ENCODE results near the gene PCDHGA6. TPM values are rescaled to one million over a fixed set of nuclear protein-coding genes. Genes with fewer than 3 reads are reported as not detected.
"Not testable (repeated sequence)": the region's sequence is repeated elsewhere in the genome, so short reads cannot be mapped to it uniquely, and the experiment has no call there.

PCDHGA6 gene
- total RNA-seq, 2 experiments from 2014 or later = 0.16 to 0.20 TPM

DNA sequence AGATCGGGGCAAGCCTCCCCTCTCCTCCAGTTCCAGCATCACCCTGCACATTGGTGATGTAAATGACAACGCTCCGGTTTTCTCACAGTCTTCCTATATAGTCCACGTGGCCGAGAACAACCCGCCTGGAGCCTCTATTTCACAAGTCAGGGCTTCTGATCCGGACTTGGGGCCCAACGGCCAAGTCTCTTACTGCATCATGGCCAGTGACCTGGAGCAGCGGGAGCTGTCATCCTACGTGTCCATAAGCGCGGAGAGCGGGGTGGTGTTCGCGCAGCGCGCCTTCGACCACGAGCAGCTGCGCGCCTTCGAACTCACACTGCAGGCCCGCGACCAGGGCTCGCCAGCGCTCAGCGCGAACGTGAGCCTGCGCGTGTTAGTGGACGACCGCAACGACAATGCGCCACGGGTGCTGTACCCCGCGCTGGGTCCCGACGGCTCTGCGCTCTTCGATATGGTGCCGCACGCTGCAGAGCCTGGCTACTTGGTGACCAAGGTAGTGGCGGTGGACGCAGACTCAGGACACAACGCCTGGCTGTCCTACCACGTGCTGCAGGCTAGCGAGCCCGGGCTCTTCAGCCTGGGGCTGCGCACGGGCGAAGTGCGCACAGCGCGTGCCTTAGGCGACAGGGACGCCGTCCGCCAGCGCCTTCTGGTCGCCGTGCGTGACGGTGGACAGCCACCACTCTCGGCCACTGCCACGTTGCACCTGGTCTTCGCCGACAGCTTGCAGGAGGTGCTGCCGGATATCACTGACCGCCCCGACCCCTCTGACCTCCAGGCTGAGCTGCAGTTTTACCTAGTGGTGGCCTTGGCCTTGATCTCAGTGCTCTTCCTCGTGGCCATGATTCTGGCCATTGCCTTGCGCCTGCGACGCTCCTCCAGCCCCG, 15.7 kb downstream of the PCDHGA6 start:
- DNase-seq (no peak), ATAC-seq (no peak)
- CTCF ChIA-PET = no interaction called here
- H3K36me3 Mint-ChIP-seq = peaks cover 4% of the 10 kb centered on the region
- H3K4me1 Mint-ChIP-seq = no peaks in the 10 kb centered on the region
- peaks cover 50% of the 10 kb centered on the region for H3K27me3 Mint-ChIP-seq
- H3K4me3 Mint-ChIP-seq = no peak overlapping the region
- peaks cover 18% of the 10 kb centered on the region for H3K9me3 Mint-ChIP-seq (ENCODE audit: low read depth)
- H3K27ac Mint-ChIP-seq = no peak overlapping the region

DNA sequence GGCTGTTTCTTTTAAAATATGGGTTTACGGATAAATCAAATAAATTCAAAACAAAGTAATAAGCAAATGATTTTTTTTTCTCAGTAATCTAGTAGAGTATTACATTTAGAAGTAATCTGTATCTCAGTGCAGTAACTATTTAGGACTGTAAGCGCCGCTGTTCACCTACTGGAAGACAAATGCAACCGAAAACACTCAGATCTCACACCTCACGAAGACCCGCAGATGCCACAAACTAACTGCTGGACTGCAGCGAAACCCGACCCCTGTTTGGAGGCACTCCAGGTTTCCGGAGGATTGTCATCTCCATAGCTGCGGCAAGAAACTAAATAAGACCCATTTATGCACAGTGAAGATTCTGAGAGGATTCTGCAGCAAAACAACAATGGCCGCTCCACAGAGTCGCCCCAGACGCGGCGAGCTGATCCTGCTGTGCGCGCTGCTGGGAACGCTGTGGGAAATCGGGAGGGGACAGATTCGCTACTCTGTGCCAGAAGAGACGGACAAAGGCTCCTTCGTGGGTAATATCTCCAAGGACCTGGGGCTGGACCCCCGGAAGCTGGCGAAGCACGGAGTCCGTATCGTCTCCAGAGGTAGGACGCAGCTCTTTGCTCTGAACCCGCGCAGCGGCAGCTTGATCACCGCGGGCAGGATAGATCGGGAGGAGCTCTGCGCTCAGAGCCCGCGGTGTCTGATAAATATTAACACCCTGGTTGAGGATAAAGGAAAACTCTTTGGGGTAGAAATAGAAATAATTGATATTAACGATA, 18.9 kb downstream of the PCDHGA6 start, which contains the start of gene PCDHGA8:
PCDHGA8 (plus strand) TSS at position 205 of the 770 bp plus-strand sequence; CDS start at position 386, 181 bp downstream.
- Mint-ChIP-seq H3K9me3 (ENCODE audit: low read depth) (peaks cover 15% of the 10 kb centered on the region), H3K36me3 (peaks cover 7% of the 10 kb centered on the region), H3K27ac (no peak within 1 kb of the TSS), H3K27me3 (peaks cover 40% of the 10 kb centered on the region), H3K4me1 (no peaks in the 10 kb centered on the region), H3K4me3 (no peak within 1 kb of the TSS)
- no peak for ATAC-seq
- no peak for DNase-seq
- CTCF ChIA-PET = interaction anchor here (1.0 to 1.3 kb wide), 2 partner anchors 28 to 120 kb away, joined by 3 read pairs; partner anchors contain the start of gene PCDHGA11

DNA sequence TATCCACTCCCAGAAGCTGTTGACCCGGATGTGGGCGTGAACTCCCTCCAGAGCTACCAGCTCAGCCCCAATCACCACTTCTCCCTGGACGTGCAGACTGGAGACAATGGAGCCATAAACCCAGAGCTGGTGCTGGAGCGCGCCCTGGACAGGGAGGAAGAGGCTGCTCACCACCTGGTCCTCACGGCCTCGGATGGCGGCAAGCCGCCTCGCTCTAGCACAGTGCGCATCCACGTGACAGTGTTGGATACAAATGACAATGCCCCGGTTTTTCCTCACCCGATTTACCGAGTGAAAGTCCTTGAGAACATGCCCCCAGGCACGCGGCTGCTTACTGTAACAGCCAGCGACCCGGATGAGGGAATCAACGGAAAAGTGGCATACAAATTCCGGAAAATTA, 19.6 kb downstream of the PCDHGA6 start:
- peaks cover 41% of the 10 kb centered on the region for H3K27me3 Mint-ChIP-seq
- DNase-seq = no peak
- CTCF ChIA-PET = interaction anchor here (1.0 to 1.3 kb wide), 2 partner anchors 28 to 120 kb away, joined by 3 read pairs; partner anchors contain the start of gene PCDHGA11

GRCh38 chr5:141394401-141395187, 20.9 kb downstream of the PCDHGA6 start:
- H3K27ac Mint-ChIP-seq; H3K9me3 Mint-ChIP-seq (ENCODE audit: low read depth); DNase-seq; H3K36me3 Mint-ChIP-seq; H3K4me1 Mint-ChIP-seq; H3K4me3 Mint-ChIP-seq; ATAC-seq: not testable (repeated sequence)
- peaks cover 45% of the 10 kb centered on the region for H3K27me3 Mint-ChIP-seq
- CTCF ChIA-PET = interaction anchor here (1.0 kb wide), 1 partner anchor 11 kb away, joined by 3 read pairs; no protein-coding TSS in a partner anchor

More for the DNA sequence above, 19.6 kb downstream of the PCDHGA6 start:
- H3K4me1 Mint-ChIP-seq = no peaks in the 10 kb centered on the region
- peaks cover 7% of the 10 kb centered on the region for H3K36me3 Mint-ChIP-seq
- no peak for ATAC-seq
- no peak overlapping the region for H3K27ac Mint-ChIP-seq
- peaks cover 15% of the 10 kb centered on the region for H3K9me3 Mint-ChIP-seq (ENCODE audit: low read depth)
- H3K4me3 Mint-ChIP-seq = no peak overlapping the region

GRCh38 chr5:141397756-141398551, 24.3 kb downstream of the PCDHGA6 start, which contains the start of gene PCDHGB5:
PCDHGB5 (plus strand) TSS chr5:141397947; CDS start chr5:141398128, 181 bp downstream.
- CTCF ChIA-PET = interaction anchor here (0.6 to 2.9 kb wide), 11 partner anchors 8 to 828 kb away, joined by 3 to 7 read pairs (median 4); partner anchors contain the start of genes PCDHGA10, PCDHGA11, PCDHGA12 and PCDHGA3
- H3K9me3 Mint-ChIP-seq (ENCODE audit: low read depth); H3K36me3 Mint-ChIP-seq; H3K4me3 Mint-ChIP-seq; H3K4me1 Mint-ChIP-seq; ATAC-seq; H3K27ac Mint-ChIP-seq: not testable (repeated sequence)
- peaks cover 48% of the 10 kb centered on the region for H3K27me3 Mint-ChIP-seq
- DNase-seq = peak; percentile 52

DNA sequence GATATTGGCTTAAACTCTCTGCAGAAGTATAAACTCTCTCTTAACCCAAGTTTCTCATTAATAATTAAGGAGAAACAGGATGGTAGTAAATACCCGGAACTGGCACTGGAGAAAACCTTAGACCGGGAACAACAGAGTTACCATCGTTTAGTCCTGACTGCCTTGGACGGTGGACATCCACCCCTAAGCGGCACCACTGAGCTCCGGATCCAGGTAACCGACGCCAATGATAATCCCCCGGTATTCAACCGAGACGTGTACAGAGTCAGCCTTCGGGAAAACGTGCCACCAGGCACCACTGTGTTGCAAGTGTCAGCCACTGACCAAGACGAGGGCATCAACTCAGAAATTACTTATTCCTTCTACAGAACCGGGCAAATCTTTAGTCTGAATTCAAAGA, 24.9 kb downstream of the PCDHGA6 start:
- ATAC-seq (no peak), DNase-seq (no peak)
- Mint-ChIP-seq H3K4me3 (no peak overlapping the region), H3K36me3 (peaks cover 7% of the 10 kb centered on the region), H3K4me1 (no peaks in the 10 kb centered on the region), H3K9me3 (ENCODE audit: low read depth) (peaks cover 5% of the 10 kb centered on the region), H3K27me3 (peaks cover 55% of the 10 kb centered on the region), H3K27ac (no peak overlapping the region)
- CTCF ChIA-PET = interaction anchor here (0.6 to 1.8 kb wide), 3 partner anchors 7 to 828 kb away, joined by 3 to 5 read pairs (median 5); partner anchors contain the start of gene PCDHGA12

DNA sequence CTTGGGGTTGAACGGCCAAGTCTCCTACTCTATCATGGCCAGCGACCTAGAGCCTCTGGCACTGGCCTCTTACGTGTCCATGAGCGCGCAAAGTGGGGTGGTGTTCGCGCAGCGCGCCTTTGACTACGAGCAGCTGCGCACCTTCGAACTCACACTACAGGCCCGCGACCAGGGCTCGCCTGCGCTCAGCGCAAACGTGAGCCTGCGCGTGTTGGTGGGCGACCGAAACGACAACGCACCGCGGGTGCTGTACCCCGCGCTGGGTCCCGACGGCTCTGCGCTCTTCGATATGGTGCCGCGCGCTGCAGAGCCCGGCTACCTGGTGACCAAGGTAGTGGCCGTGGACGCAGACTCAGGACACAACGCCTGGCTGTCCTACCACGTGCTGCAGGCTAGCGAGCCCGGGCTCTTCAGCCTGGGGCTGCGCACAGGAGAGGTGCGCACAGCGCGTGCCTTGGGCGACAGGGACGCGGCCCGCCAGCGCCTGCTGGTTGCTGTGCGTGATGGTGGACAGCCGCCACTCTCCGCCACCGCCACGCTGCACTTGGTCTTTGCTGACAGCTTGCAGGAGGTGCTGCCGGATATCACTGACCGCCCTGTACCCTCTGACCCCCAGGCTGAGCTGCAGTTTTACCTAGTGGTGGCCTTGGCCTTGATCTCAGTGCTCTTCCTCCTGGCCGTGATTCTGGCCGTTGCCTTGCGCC, 26.0 kb downstream of the PCDHGA6 start:
- ATAC-seq = no peak
- Mint-ChIP-seq H3K36me3 (peaks cover 7% of the 10 kb centered on the region), H3K9me3 (ENCODE audit: low read depth) (peaks cover 5% of the 10 kb centered on the region), H3K27me3 (peaks cover 60% of the 10 kb centered on the region), H3K4me3 (no peak overlapping the region), H3K4me1 (no peaks in the 10 kb centered on the region), H3K27ac (no peak overlapping the region)
- no peak for DNase-seq
- CTCF ChIA-PET = no interaction called here

DNA sequence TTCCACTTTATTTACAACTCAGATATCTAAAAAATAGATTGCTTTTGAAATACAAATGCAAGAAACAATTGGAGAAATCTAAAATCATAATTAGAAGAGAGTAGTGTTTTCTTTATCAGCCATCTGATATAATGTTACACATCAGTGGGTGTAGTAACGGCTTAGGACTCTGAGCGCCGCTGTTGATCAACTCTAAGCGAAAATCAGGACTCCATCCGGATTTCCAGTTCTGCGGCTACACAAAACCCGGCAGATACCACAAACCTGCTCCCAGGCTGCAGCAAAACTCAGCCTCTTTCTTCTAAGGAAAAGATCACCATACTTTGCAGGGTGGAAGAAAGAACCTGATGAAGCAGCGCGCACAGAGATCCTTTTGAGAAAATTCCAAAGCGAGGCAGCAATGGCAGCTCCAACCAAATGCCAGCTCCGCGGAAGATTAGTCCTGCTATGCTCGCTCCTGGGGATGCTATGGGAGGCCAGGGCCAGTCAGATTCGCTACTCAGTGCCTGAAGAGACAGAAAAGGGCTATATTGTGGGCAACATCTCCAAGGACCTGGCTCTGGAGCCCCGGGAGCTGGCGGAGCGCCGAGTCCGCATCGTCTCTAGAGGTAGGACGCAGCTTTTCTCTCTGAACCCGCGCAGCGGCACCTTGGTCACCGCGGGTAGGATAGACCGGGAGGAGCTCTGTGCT, 29.0 kb downstream of the PCDHGA6 start, which contains the start of gene PCDHGA9:
PCDHGA9 (plus strand) TSS at position 226 of the 691 bp plus-strand sequence; CDS start at position 401, 175 bp downstream.
- CTCF ChIA-PET = interaction anchor here (1.4 to 1.8 kb wide), 6 partner anchors 10 to 111 kb away, joined by 3 to 4 read pairs (median 4); partner anchors contain the start of genes PCDHGA10, PCDHGA12 and PCDHGB3
- Mint-ChIP-seq H3K9me3 (ENCODE audit: low read depth) (peaks cover 5% of the 10 kb centered on the region), H3K27me3 (peaks cover 66% of the 10 kb centered on the region), H3K4me1 (no peaks in the 10 kb centered on the region), H3K27ac (no peak within 1 kb of the TSS), H3K4me3 (no peak within 1 kb of the TSS), H3K36me3 (peaks cover 5% of the 10 kb centered on the region)
- no peak for DNase-seq
- ATAC-seq = no peak

GRCh38 chr5:141403387-141403786, 29.7 kb downstream of the PCDHGA6 start:
- Mint-ChIP-seq H3K9me3 (ENCODE audit: low read depth) (peaks cover 7% of the 10 kb centered on the region), H3K4me1 (no peaks in the 10 kb centered on the region), H3K27me3 (peaks cover 69% of the 10 kb centered on the region), H3K4me3 (no peak overlapping the region), H3K27ac (no peak overlapping the region), H3K36me3 (peaks cover 5% of the 10 kb centered on the region)
- DNase-seq (no peak), ATAC-seq (no peak)
- CTCF ChIA-PET = interaction anchor here (1.4 to 1.8 kb wide), 6 partner anchors 9 to 110 kb away, joined by 3 to 4 read pairs (median 4); partner anchors contain the start of genes PCDHGA10, PCDHGA12 and PCDHGB3

DNA sequence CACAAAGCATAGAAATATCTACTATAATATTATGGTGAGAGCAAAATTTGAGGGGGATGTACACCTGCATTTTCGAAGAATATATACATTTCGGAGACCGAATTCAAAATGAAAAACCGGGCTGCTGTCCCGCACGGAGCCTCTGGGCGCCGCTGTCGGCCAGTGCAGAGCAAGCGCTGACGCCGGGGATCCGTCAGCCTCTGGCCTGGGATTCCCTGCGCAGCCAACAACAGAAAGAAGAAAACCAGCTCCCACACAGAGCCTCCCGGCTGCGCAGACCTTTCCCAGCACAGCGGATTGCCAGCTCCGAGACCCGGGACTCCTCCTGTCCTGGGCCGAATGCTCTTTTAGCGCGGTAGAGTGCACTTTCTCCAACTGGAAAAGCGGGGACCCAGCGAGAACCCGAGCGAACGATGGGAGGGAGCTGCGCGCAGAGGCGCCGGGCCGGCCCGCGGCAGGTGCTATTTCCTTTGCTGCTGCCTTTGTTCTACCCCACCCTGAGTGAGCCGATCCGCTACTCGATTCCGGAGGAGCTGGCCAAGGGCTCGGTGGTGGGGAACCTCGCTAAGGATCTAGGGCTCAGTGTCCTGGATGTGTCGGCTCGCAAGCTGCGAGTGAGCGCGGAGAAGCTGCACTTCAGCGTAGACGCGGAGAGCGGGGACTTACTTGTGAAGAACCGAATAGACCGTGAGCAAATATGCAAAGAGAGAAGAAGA, 34.3 kb downstream of the PCDHGA6 start, which contains the start of gene PCDHGB6:
PCDHGB6 (plus strand) TSS at position 232 of the 716 bp plus-strand sequence; CDS start at position 414, 182 bp downstream.
- not testable (repeated sequence) for ATAC-seq; H3K27ac Mint-ChIP-seq; H3K9me3 Mint-ChIP-seq (ENCODE audit: low read depth); H3K36me3 Mint-ChIP-seq; H3K4me3 Mint-ChIP-seq; DNase-seq; H3K4me1 Mint-ChIP-seq
- CTCF ChIA-PET = interaction anchor here (0.9 to 2.1 kb wide), 7 partner anchors 11 to 150 kb away, joined by 3 to 5 read pairs (median 3); partner anchors contain the start of genes PCDHGA11, PCDHGA5 and PCDHGB5
- H3K27me3 Mint-ChIP-seq = peaks cover 70% of the 10 kb centered on the region
